Skeletal muscle tissue (tissue), 4 donors: Measurements from ENCODE around the gene NNT. TPM values are rescaled to one million over a fixed set of nuclear protein-coding genes. Genes with fewer than 3 reads are reported as not detected.
A peak's percentile ranks its signal among the peaks of the same experiment; 100 is the strongest.
"Not testable (repeated sequence)": the region's sequence is repeated elsewhere in the genome, so short reads cannot be mapped to it uniquely, and the experiment has no call there.

ENCODE experiments used
- H3K27ac ChIP-seq: one replicate; pipeline ENCODE4 v1.7.0; 2013; ENCODE audit warnings: mild to moderate bottlenecking, low read depth, low read length, inconsistent platforms
- H3K27me3 ChIP-seq, 3 donors: one replicate each; pipeline ENCODE4 v1.7.0; 2013; ENCODE audit warnings: low read length in 3 of 3; ENCODE audit not compliant: control insufficient read depth in 3 of 3, insufficient read depth in 3 of 3
- H3K36me3 ChIP-seq, 3 donors: one replicate each; pipeline ENCODE4 v1.7.0; 2013; ENCODE audit warnings: low read length in 3 of 3; ENCODE audit not compliant: control insufficient read depth in 3 of 3, insufficient read depth in 3 of 3
- H3K4me1 ChIP-seq, 3 donors: one replicate each; pipeline ENCODE4 v1.7.0; 2013; ENCODE audit warnings: low read length in 3 of 3, mild to moderate bottlenecking in 3 of 3; ENCODE audit not compliant: control insufficient read depth in 3 of 3, insufficient read depth in 3 of 3
- H3K4me3 ChIP-seq, 3 donors: one replicate each; pipeline ENCODE4 v1.7.0; 2013; ENCODE audit warnings: low read length in 3 of 3
- H3K9ac ChIP-seq, 3 donors: one replicate each; pipeline ENCODE4 v1.7.0; 2013; ENCODE audit warnings: low read length in 3 of 3, mild to moderate bottlenecking in 3 of 3, moderate library complexity in 2 of 3, low read depth in 1 of 3
- H3K9me3 ChIP-seq, 3 donors: one replicate each; pipeline ENCODE4 v1.7.0; 2013; ENCODE audit warnings: low read length in 3 of 3; ENCODE audit not compliant: control insufficient read depth in 3 of 3
- total RNA-seq: library from RNA; depleted of rRNA; stranded (reverse); fragments of >200 nt; gene quantifications from one replicate; pipeline ENCODE4 v1.2.3, GENCODE V29; 2014
- donor health status: Osteomylitis.

NNT gene
- 116 TPM for total RNA-seq

DNA sequence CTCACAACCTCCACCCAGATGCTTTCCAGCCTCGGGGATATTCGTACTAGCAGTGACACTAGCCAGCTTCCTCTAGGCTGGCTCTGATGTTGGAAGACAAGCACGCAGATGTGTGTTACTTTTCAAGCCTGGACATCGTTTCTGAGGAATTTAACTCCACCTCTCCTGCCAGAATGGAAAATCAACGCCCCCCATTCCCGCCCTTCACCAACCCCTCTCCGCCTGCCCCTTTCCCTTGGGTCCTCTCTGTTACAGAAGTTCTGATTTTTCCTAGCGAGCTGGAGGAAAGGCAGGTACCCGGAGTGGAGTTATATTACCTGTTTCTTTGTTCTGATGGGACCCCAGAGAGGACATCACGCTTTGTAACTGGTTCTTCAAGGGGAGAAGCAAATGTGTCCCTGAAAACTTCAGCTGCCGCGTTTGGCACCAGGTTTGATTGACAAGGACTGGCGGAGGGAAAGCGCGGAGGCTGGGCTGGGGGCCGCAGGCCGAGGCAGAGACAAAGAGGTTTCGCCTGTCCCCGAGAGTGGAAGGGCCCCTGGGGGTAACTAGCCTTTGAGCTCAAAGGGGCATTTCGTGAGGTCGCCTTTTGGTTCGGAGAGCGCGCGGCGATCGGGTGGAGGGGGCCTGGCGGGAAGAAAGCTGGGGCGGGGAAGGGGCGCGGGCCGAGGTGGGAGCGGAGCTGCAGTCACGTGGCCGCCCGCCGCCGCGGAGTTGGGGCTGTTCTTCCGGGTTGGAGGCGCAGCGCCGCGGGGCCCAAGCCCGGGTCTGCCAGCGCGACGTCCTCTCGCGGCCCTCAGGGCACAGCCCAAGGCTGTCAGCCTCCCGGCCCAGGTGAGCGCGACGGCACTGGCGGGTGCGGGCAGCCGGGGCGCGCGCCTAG is at the start of gene NNT:
Gene NNT, plus strand, starts transcription at position 720 of the 883 bp plus-strand sequence. CDS start 6,016 bp downstream, outside the sequence.
- Histone ChIP-seq H3K9ac (peak within 1 kb of the TSS; percentile 96 to 100 (median 98)), H3K4me1 (peaks cover 22 to 29% (median 28%) of the 10 kb centered on the region in 3 donors), H3K27ac (peak within 1 kb of the TSS; percentile 98), H3K36me3 (peaks cover 0 to 5% (median 0%) of the 10 kb centered on the region in 3 donors), H3K9me3 (no peaks in the 10 kb centered on the region), H3K4me3 (peak within 1 kb of the TSS; percentile 84 to 95 (median 90)), H3K27me3 (no peaks in the 10 kb centered on the region)

DNA sequence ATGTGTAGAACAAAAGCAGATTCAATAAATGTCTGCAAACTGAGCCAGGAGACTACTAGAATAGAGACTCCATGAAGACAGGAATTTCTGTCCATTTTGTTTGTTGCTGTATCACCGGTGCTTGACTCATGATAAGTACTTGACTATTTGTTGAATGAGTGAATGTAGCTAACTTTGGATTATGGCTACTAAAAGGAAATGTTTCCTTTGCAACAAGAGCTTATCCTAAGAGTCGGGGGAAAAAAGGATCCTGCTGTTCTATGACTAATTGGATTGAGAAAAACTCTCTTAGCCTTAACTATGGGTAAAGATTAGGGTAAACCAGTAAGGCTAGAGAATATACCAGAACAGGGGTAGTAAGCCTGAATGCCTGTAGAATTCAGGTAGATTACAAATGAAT is 49.6 kb upstream of the NNT start:
- peaks cover 0 to 22% (median 14%) of the 10 kb centered on the region in 3 donors for H3K36me3 ChIP-seq
- H3K4me1 ChIP-seq = peaks cover 24 to 27% (median 25%) of the 10 kb centered on the region in 3 donors
- no peak overlapping the region for H3K4me3 ChIP-seq
- H3K27ac ChIP-seq = no peak overlapping the region
- H3K9me3 ChIP-seq = no peaks in the 10 kb centered on the region
- no peaks in the 10 kb centered on the region for H3K27me3 ChIP-seq
- no peak overlapping the region for H3K9ac ChIP-seq

DNA sequence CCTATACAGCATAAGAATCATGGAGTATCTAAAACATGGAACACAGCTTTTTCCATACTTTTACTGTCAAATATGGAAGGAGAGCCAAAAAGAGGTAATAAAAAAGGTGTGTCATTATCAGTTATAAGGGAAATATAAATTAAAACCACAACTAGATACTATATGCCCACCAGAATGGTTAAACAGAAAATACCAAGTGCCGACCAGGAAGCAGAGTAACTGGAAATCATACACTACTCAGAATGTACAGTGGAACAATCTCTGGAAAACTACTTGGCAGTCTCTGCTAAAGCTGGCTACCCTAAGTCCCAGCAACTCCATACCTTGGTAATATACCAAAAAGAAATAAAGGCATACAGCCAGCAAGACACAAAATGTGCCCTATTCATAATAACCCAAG is 48.5 kb upstream of the NNT start:
- Histone ChIP-seq H3K27ac (no peak overlapping the region), H3K9ac (peak overlapping the region in 2 of 3 donors; percentile 4 to 89), H3K4me1 (peaks cover 24 to 27% (median 25%) of the 10 kb centered on the region in 3 donors)

DNA sequence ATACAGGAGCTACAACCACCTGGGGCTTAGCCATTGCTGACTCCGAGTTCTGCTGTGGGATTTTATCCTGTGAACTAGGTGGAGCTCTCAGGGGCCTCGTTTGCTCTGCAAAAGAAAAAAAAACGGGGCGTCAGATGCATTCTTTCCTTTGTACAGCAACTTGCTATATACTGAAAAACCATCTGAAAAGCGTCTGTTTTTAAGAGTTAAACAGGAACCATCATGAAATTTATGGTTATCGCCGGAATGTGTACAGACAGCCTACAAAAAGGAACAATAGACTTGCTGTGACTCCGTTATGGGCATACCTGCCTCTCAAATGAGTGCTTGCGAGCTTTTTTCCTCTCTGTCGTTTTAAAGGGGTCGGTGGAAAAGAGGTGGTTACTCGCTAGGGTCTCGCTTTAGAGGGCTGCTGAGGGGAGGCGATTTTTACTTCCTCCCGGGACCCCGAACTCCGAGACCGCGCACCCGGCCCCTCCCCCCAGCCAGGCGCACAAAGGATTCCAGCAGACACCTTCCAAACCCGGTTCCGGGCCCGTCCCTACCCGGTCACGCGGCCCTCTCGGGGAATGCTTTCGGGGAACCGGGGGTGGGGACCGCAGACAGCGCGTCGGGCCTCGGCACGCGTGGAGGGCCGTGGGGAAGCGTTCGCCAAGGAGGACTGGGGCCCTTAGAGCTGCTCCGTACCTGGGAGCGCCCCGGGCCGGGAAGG is 46.9 kb upstream of the NNT start:
- Histone ChIP-seq H3K27ac (peak overlapping the region; percentile 86), H3K36me3 (peaks cover 0 to 18% (median 11%) of the 10 kb centered on the region in 3 donors), H3K9me3 (no peaks in the 10 kb centered on the region), H3K27me3 (no peaks in the 10 kb centered on the region), H3K4me1 (peaks cover 24 to 27% (median 25%) of the 10 kb centered on the region in 3 donors), H3K9ac (peak overlapping the region; percentile 88 to 89 (median 89)), H3K4me3 (peak overlapping the region; percentile 82 to 96 (median 84))

More for the DNA sequence above, 48.5 kb upstream of the NNT start:
- H3K4me3 ChIP-seq = peak overlapping the region in 1 of 3 donors; percentile 32
- no peaks in the 10 kb centered on the region for H3K9me3 ChIP-seq
- no peaks in the 10 kb centered on the region for H3K27me3 ChIP-seq
- peaks cover 0 to 22% (median 14%) of the 10 kb centered on the region in 3 donors for H3K36me3 ChIP-seq

DNA sequence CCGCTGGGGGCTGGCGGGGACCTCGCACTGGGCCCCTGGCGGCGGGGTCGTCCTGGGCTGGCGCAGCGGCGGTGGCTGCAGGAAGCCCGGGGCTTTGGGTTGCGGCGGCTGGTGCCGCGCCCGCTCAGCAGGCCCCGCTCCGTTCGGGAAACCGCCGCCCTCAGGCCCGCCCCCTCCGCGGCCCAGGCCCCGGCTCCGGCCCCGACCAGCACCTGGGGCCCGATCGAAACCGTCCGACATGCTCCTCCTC is 46.4 kb upstream of the NNT start:
- H3K9ac ChIP-seq = peak overlapping the region; percentile 88 to 89 (median 89)
- not testable (repeated sequence) for H3K27me3 ChIP-seq, H3K9me3 ChIP-seq
- H3K4me3 ChIP-seq = peak overlapping the region; percentile 82 to 96 (median 84)
- peak overlapping the region; percentile 86 for H3K27ac ChIP-seq
- H3K36me3 ChIP-seq = peaks cover 0 to 18% (median 11%) of the 10 kb centered on the region in 3 donors
- H3K4me1 ChIP-seq = peaks cover 24 to 27% (median 25%) of the 10 kb centered on the region in 3 donors

DNA sequence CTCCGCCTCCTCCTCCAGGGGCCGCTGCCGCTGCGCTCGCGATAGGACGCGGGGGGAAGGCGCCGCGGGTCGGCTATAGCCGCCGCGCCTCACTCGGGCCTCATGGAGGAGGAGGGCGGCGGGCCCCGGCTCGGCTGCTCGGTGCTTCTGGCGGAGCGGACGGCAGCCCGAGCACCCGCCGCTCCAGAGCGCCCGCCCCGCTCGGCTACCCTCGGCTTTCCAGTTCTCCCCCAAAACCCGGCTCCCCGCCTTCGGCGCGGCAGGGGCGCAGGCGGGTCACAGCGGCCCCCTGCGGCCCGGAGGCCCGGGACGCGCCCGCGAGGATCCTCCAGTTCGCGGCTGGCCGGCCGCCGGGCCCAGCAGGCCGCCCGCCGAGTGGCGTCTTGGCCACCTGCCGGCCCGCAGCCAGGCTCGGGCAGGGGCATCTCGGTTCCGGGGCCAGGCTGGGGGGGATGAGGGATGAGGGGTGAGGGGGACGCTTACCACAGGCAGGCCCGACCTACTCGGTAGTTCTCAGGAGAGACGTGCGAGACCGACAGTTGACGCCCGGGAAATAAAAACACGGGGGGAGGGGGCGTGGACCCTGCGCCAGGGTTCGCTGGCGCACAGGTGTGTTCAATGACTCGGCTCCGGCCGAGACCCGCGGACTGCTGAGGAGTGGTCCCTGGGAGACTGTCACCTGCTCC is 46.0 kb upstream of the NNT start, which contains the start of gene PAIP1:
Gene PAIP1, minus strand, starts transcription at position 221 of the 686 bp plus-strand sequence. CDS start 231 bp downstream, outside the sequence.
- Histone ChIP-seq H3K27ac (peak within 1 kb of the TSS; percentile 86), H3K27me3 (no peaks in the 10 kb centered on the region), H3K36me3 (peaks cover 0 to 17% (median 11%) of the 10 kb centered on the region in 3 donors), H3K9me3 (no peaks in the 10 kb centered on the region), H3K9ac (peak within 1 kb of the TSS; percentile 88 to 89 (median 89)), H3K4me1 (peaks cover 24 to 27% (median 25%) of the 10 kb centered on the region in 3 donors), H3K4me3 (peak within 1 kb of the TSS; percentile 82 to 96 (median 84))

DNA sequence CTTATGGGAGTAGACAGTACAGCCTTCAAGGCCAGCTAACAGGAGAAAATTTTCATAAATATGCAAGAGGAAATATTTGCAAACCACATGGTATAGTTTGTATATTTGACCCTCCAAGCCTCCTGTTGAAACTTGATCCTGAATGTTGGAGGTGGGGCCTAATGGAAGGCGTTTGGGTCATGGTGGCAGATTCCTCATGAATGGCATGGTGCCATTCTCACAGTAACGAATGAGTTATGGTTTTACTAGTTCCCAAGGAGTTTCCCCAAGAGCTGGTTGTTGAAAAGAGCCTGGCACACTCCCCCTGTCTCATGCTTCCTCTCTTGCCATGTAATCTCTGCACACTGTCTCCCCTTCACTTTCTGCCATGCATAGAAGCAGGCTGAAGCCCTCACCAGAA is 42.9 kb upstream of the NNT start:
- Histone ChIP-seq H3K27ac (no peak overlapping the region), H3K9ac (no peak overlapping the region), H3K4me1 (peaks cover 4 to 13% (median 9%) of the 10 kb centered on the region in 3 donors), H3K27me3 (no peaks in the 10 kb centered on the region), H3K36me3 (no peaks in the 10 kb centered on the region), H3K4me3 (no peak overlapping the region), H3K9me3 (no peaks in the 10 kb centered on the region)

DNA sequence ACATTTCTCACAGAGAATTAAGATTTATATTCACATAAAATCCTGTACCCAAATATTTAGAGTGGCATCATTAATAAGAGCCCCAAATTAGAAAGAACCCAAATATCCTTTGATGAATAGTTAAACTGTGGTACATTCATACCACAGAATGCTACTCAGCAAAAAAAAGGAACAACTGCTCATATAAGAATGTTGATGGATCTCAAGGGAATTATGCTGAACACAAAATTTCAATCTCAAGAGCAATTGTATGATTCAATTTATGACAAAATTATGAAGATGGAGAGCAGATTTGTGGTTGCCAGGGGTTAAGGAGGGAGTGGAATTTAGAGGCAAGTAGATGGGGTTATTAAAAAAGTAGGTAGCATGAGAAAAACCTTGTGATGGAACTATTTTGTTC is 41.6 kb upstream of the NNT start:
- Histone ChIP-seq H3K4me3 (no peak overlapping the region), H3K4me1 (peaks cover 3 to 4% (median 3%) of the 10 kb centered on the region in 3 donors), H3K9ac (no peak overlapping the region), H3K9me3 (no peaks in the 10 kb centered on the region), H3K27me3 (no peaks in the 10 kb centered on the region), H3K36me3 (no peaks in the 10 kb centered on the region), H3K27ac (no peak overlapping the region)

DNA sequence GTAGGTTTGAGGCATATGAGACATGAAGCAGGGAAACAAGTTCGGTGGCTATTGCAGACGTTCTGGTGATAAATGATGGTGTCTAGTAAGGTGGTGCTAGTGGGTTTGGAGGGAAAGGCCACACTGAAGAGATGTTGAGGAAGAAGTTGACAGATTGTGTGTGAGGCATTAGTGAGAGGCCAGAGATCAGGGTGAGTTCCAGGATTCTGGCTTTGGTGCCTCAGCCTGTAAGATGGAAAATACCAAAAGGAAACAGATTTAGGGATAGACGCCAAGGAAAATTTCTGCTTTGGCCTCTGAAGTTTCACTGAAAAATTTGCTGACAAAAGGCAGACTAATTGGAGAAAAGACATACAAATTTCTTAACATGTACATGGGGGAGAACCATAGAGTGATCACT is 39.7 kb upstream of the NNT start:
- no peak overlapping the region for H3K4me3 ChIP-seq
- no peak overlapping the region for H3K27ac ChIP-seq
- H3K27me3 ChIP-seq = no peaks in the 10 kb centered on the region
- H3K36me3 ChIP-seq = no peaks in the 10 kb centered on the region
- no peak overlapping the region for H3K9ac ChIP-seq
- H3K9me3 ChIP-seq = no peaks in the 10 kb centered on the region
- no peaks in the 10 kb centered on the region for H3K4me1 ChIP-seq
